HepG2 (cell line): ENCODE measurements around the gene TLCD5. TPM values are rescaled to one million over a fixed set of nuclear protein-coding genes. Genes with fewer than 3 reads are reported as not detected.

Experiments
- DR1 ChIP-seq: sonication (generic); formaldehyde crosslinking; IDR thresholded peaks from 2 replicates; pipeline ENCODE4 v1.8.0; 2021; ENCODE audit warnings: mild to moderate bottlenecking, missing genetic modification reagents, inconsistent platforms
- KLF6 ChIP-seq: IDR thresholded peaks from 2 replicates; pipeline ENCODE4 v1.8.0; 2016; ENCODE audit warnings: missing biosample characterization, missing genetic modification reagents
- THAP11 ChIP-seq: IDR thresholded peaks from 2 replicates; pipeline ENCODE4 v1.6.1; 2016; ENCODE audit warnings: missing biosample characterization, missing genetic modification reagents
- THRA ChIP-seq: sonication (generic); formaldehyde crosslinking; IDR thresholded peaks from 2 replicates; pipeline ENCODE4 v1.4.0; 2020; ENCODE audit warnings: missing genetic modification reagents, borderline replicate concordance
- XBP1 ChIP-seq: sonication (generic); formaldehyde crosslinking; IDR thresholded peaks from 2 replicates; pipeline ENCODE4 v1.5.0; 2020; ENCODE audit warnings: missing genetic modification reagents
- ZBTB34 ChIP-seq: sonication (generic); formaldehyde crosslinking; IDR thresholded peaks from 2 replicates; pipeline ENCODE4 v1.8.0; 2022; ENCODE audit warnings: mild to moderate bottlenecking, missing genetic modification reagents
- ZBTB40 ChIP-seq, 2 experiments: fragments of 450-650 bp in 1 of 2; sonication (generic) in 1 of 2; formaldehyde crosslinking in 1 of 2; IDR thresholded peaks; 2 replicates each; pipeline versions ENCODE4 v1.6.1 to v1.8.0; 2016 to 2022; ENCODE audit warnings: antibody characterized with exemption in 1 of 2, mild to moderate bottlenecking in 1 of 2, missing genetic modification reagents in 1 of 2
- ZNF12 ChIP-seq: sonication (generic); formaldehyde crosslinking; IDR thresholded peaks from 2 replicates; pipeline ENCODE4 v1.5.0; 2020; ENCODE audit warnings: missing genetic modification reagents
- ZNF280D ChIP-seq: sonication (generic); formaldehyde crosslinking; IDR thresholded peaks from 2 replicates; pipeline ENCODE4 v1.5.1; 2020; ENCODE audit warnings: mild to moderate bottlenecking, missing genetic modification reagents
- ZNF484 ChIP-seq: sonication (generic); formaldehyde crosslinking; IDR thresholded peaks from 2 replicates; pipeline ENCODE4 v1.5.1; 2020; ENCODE audit warnings: mild to moderate bottlenecking, low read depth, missing genetic modification reagents, borderline replicate concordance
- ZNF747 ChIP-seq: sonication (generic); formaldehyde crosslinking; IDR thresholded peaks from 2 replicates; pipeline ENCODE4 v1.8.1; 2023; ENCODE audit warnings: missing genetic modification reagents, mild to moderate bottlenecking, borderline replicate concordance
- ZNF766 ChIP-seq: sonication (generic); formaldehyde crosslinking; IDR thresholded peaks from 2 replicates; pipeline ENCODE4 v1.5.0; 2020; ENCODE audit warnings: missing genetic modification reagents, borderline replicate concordance
- polyA plus RNA-seq, 8 experiments: library from polyadenylated mRNA; depleted of rRNA in 3 of 8; stranded (reverse) in 7 of 8; unstranded in 1 of 8; fragments of >200 nt; fragmentation: Illumina TruSeq in 4 of 8; extraction: Trizol in 4 of 8; gene quantifications; 2 replicates each; pipeline versions ENCODE4 v1.2.1 to v1.2.3, GENCODE V29; 2011 to 2016; ENCODE audit warnings: low read depth in 4 of 8, missing spikeins in 1 of 8, mixed read lengths in 1 of 8; ENCODE audit not compliant: insufficient read depth in 1 of 8
- total RNA-seq, 5 experiments: library from RNA; depleted of rRNA; stranded (reverse); fragments of >200 nt; fragmentation: Illumina TruSeq; extraction: Trizol; gene quantifications; 2 replicates each; pipeline ENCODE4 v1.2.3, GENCODE V29; 2016; ENCODE audit warnings: low read depth in 1 of 5

TLCD5 gene
- total and polyA plus RNA-seq, 2 of the 13 experiments (the other 11 are each of a cell fraction or from before 2014, with no cell fraction given), result 6.1 to 7.6 TPM

- TF ChIP-seq DR1 (CRISPR knock-in tag), result 0 out of 2 replicates have a peak, but pooled peaks have one; percentile 32
- TF ChIP-seq ZNF766, result 0 out of 2 replicates have a peak, but pooled peaks have one; percentile 14
- peak; percentile 71 for TF ChIP-seq THRA (CRISPR knock-in tag)
- TF ChIP-seq XBP1 (CRISPR knock-in tag), result no peak
- TF ChIP-seq THAP11, result peak; percentile 82
- TF ChIP-seq KLF6 (CRISPR knock-in tag), result 0 out of 2 replicates have a peak, but pooled peaks have one; percentile 51
- TF ChIP-seq ZBTB34, result peak; percentile 38; the same call in 1 of the 2 replicates
- no peak; the same call in 1 of the 2 replicates for TF ChIP-seq ZNF747
- TF ChIP-seq ZNF484 (CRISPR knock-in tag), result no peak
- no peak for TF ChIP-seq ZBTB40 (IDR thresholded peaks at IDR 0.05)
- TF ChIP-seq ZBTB40 (CRISPR knock-in tag; IDR thresholded peaks at IDR 0.05), result peak; percentile 80
- no peak for TF ChIP-seq ZNF12 (CRISPR knock-in tag)
- peak; percentile 76; the same call in 1 of the 2 replicates for TF ChIP-seq ZNF280D
Measured at GRCh38 chr11:120335908-120336640, 11.0 kb downstream of the TLCD5 start, which contains the start of gene ARHGEF12 (continued).
